Panc1 (cell line): ENCODE measurements around the gene ZBTB20. TPM values are rescaled to one million over a fixed set of nuclear protein-coding genes. Genes with fewer than 3 reads are reported as not detected.
"Not testable (repeated sequence)": the region's sequence is repeated elsewhere in the genome, so short reads cannot be mapped to it uniquely, and the experiment has no call there.

Experiments
- ATAC-seq: fragments of 200-7000 bp; cut with Tn5 transposase; 2 replicates; pipeline ENCODE4 v1.9.1; 2020; ENCODE audit warnings: mild to moderate bottlenecking, moderate library complexity
- BruUV-seq: library from RNA; stranded (reverse); fragments of 400-500 nt; replicated peaks from 2 replicates; lab custom pipeline; 2021; lab: Mats Ljungman, UMichigan
- CTCF ChIA-PET: fragments of 300-600 bp; sonication (Branson Sonifier 250); formaldehyde crosslinking; loops from one replicate; lab custom pipeline; 2022; ENCODE audit warnings: antibody characterized with exemption; lab: Charles Lee
- POLR2A ChIA-PET: fragments of 300-600 bp; sonication (Branson Sonifier 250); formaldehyde crosslinking; loops from one replicate; lab custom pipeline; 2022; ENCODE audit warnings: antibody characterized with exemption; lab: Charles Lee
- DNase-seq: peaks from one replicate; pipeline ENCODE4 v3.0.0-alpha.2; 2010; ENCODE audit warnings: low read depth, low spot score
- H3K27ac ChIP-seq: 2 replicates; pipeline ENCODE4 v1.5.1; 2011; ENCODE audit warnings: mild to moderate bottlenecking, low read length, inconsistent platforms
- H3K27me3 ChIP-seq: fragments of 200-500 bp; sonication (Bioruptor generic); 2 replicates; pipeline ENCODE4 v1.6.0; 2014; ENCODE audit warnings: low read length, inconsistent platforms; ENCODE audit not compliant: control insufficient read depth, insufficient read depth
- H3K36me3 ChIP-seq: fragments of 200-500 bp; sonication (Bioruptor generic); 2 replicates; pipeline ENCODE4 v1.5.1; 2014; ENCODE audit warnings: inconsistent platforms, mild to moderate bottlenecking, low read length, moderate library complexity; ENCODE audit not compliant: control insufficient read depth, insufficient read depth
- H3K4me1 ChIP-seq: 2 replicates; pipeline ENCODE4 v1.5.1; 2011; ENCODE audit warnings: inconsistent platforms, mild to moderate bottlenecking, low read length, moderate library complexity; ENCODE audit not compliant: control insufficient read depth, insufficient read depth
- H3K4me3 ChIP-seq, 2 experiments: 2 replicates each; pipeline ENCODE4 v1.5.1; 2011 to 2012; ENCODE audit warnings: low read depth in 2 of 2, low read length in 2 of 2, mild to moderate bottlenecking in 2 of 2, inconsistent platforms in 1 of 2, moderate library complexity in 1 of 2
- H3K9me3 ChIP-seq: fragments of 200-500 bp; sonication (Bioruptor generic); 2 replicates; pipeline ENCODE4 v1.5.1; 2014; ENCODE audit warnings: low read depth, mild to moderate bottlenecking, inconsistent platforms, low read length, moderate library complexity; ENCODE audit not compliant: control insufficient read depth, insufficient read depth
- CTCF ChIP-seq: fragments of 450-650 bp; IDR thresholded peaks from 2 replicates; pipeline ENCODE4 v1.5.1; 2017; ENCODE audit warnings: mild to moderate bottlenecking
- POLR2AphosphoS5 ChIP-seq: IDR thresholded peaks from 2 replicates; pipeline ENCODE4 v1.6.1; 2012; ENCODE audit warnings: mild to moderate bottlenecking, low read depth, low read length, moderate library complexity
- REST ChIP-seq, 2 experiments: IDR thresholded peaks; 2 replicates each; pipeline ENCODE4 v1.6.1; 2011 to 2012; ENCODE audit warnings: low read depth in 2 of 2, control low read depth in 1 of 2, low read length in 1 of 2, mild to moderate bottlenecking in 1 of 2, moderate library complexity in 1 of 2; ENCODE audit not compliant: insufficient read depth in 1 of 2
- SIN3A ChIP-seq: IDR thresholded peaks from 2 replicates; pipeline ENCODE4 v1.6.1; 2012; ENCODE audit warnings: low read depth, mild to moderate bottlenecking, low read length, moderate library complexity, borderline replicate concordance; ENCODE audit not compliant: insufficient read depth
- TCF7L2 ChIP-seq: IDR thresholded peaks from 2 replicates; pipeline ENCODE4 v1.6.1; 2011; ENCODE audit warnings: mild to moderate bottlenecking, low read depth, low read length, inconsistent platforms
- in situ Hi-C: cut with HindIII; loops from 2 replicates; pipeline ENCODE4 v1.10.0; 2016; ENCODE audit warnings: low sequenced_read_pairs, low pct_unique_long_range_greater_than_20kb
- intact Hi-C: fragments of 100-400 bp; cut with micrococcal nuclease; formaldehyde crosslinking; loops from one replicate; pipeline ENCODE4 v1.10.0; 2022; ENCODE audit not compliant: unreplicated experiment
- total RNA-seq: library from RNA; stranded (reverse); gene quantifications from one replicate; pipeline ENCODE4 v1.2.1, GENCODE V29; 2021; ENCODE audit not compliant: unreplicated experiment

The ZBTB20 gene
- total RNA-seq, 1 experiment from 2014 or later: 4.1 TPM

GRCh38 chr3:114823061-114823460 is 324.0 kb downstream of the ZBTB20 start:
- no TSS peak for BruUV-seq
- ATAC-seq: no peak
- Histone ChIP-seq H3K4me1 (no peaks in the 10 kb centered on the region), H3K36me3 (no peaks in the 10 kb centered on the region; the same call in 1 of the 2 replicates), H3K9me3 (peaks cover 2% of the 10 kb centered on the region; the same call in 1 of the 2 replicates), H3K4me3 (no peak overlapping the region), H3K27ac (no peak overlapping the region), H3K27me3 (no peaks in the 10 kb centered on the region)
- in situ Hi-C loops: no loop called here
- TF ChIP-seq REST (IDR thresholded peaks at IDR 0.05; ENCODE audit: insufficient read depth in 1 of 2, low read depth in 2 of 2, low read length in 1 of 2) (no peak), POLR2AphosphoS5 (no peak), TCF7L2 (no peak), SIN3A (no peak), CTCF (no peak)
- ChIA-PET POLR2A (no interaction called here), CTCF (no interaction called here)
- DNase-seq: no peak
- intact Hi-C loops: loop anchor here (10.0 kb wide), 1 partner anchor 342 kb away; no protein-coding TSS in a partner anchor

- BruUV-seq: no TSS peak
- Histone ChIP-seq H3K36me3 (no peaks in the 10 kb centered on the region), H3K9me3 (no peaks in the 10 kb centered on the region; the same call in 1 of the 2 replicates), H3K27ac (no peak overlapping the region), H3K27me3 (no peaks in the 10 kb centered on the region), H3K4me1 (no peaks in the 10 kb centered on the region), H3K4me3 (no peak overlapping the region)
- in situ Hi-C loops (no loop called here), intact Hi-C loops (no loop called here)
- no peak for TF ChIP-seq CTCF
- TF ChIP-seq TCF7L2: no peak
- TF ChIP-seq SIN3A: no peak
- TF ChIP-seq POLR2AphosphoS5: no peak
- TF ChIP-seq REST (IDR thresholded peaks at IDR 0.05; ENCODE audit: insufficient read depth in 1 of 2, low read depth in 2 of 2, low read length in 1 of 2): no peak
- no peak for DNase-seq
- CTCF ChIA-PET: no interaction called here
- POLR2A ChIA-PET: no interaction called here
- ATAC-seq: no peak
Measured at GRCh38 chr3:114816052-114816451, 331.0 kb downstream of the ZBTB20 start.

DNA sequence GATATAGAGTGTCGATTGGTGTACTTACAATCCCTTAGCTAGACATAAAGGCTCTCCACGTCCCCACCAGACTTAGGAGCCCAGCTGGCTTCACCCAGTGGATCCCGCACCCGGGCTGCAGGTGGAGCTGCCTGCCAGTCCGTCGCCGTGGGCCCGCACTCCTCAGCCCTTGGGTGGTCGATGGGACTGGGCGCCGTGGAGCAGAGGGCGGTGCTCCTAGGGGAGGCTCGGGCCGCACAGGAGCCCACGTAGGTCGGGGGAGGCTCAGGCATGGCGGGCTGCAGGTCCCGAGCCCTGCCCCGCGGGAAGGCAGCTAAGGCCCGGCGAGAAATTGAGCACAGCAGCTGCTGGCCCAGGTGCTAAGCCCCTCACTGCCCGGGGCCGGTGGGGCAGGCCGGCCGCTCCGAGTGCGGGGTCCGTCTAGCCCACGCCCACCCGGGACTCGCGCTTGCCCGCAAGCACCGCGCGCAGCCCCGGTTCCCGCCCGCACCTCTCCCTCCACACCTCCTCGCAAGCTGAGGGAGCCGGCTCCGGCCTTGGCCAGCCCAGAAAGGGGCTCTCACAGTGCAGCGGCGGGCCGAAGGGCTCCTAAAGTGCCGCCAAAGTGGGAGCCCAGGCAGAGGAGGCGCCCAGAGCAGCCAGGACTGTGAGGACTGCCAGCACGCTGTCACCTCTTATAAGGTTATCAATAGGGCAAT is 334.4 kb downstream of the ZBTB20 start:
- BruUV-seq, CTCF ChIA-PET, H3K27me3 ChIP-seq, H3K4me3 ChIP-seq, H3K4me1 ChIP-seq, H3K9me3 ChIP-seq, DNase-seq, ATAC-seq, POLR2A ChIA-PET, in situ Hi-C loops, H3K27ac ChIP-seq, intact Hi-C loops, H3K36me3 ChIP-seq: not testable (repeated sequence)
